Loucy (cell line): ENCODE data around the gene AGBL4.

Experiments
- H2AFZ ChIP-seq: fragments of 200-600 bp; sonication (generic); 2 replicates; pipeline ENCODE4 v1.6.0; 2016; ENCODE audit warnings: antibody characterized with exemption, mild to moderate bottlenecking, low read length, moderate library complexity
- H3F3A ChIP-seq: fragments of 200-600 bp; 2 replicates; pipeline ENCODE4 v1.6.0; 2016; ENCODE audit warnings: antibody characterized with exemption, low read depth, mild to moderate bottlenecking
- H3K27me3 ChIP-seq: fragments of 200-600 bp; sonication (generic); 2 replicates; pipeline ENCODE4 v1.6.1; 2014; ENCODE audit warnings: low read length, mild to moderate bottlenecking; ENCODE audit not compliant: insufficient read depth, poor library complexity, severe bottlenecking
- H3K36me3 ChIP-seq: fragments of 200-600 bp; sonication (generic); 2 replicates; pipeline ENCODE4 v1.6.1; 2016; ENCODE audit warnings: low read length; ENCODE audit not compliant: insufficient read depth
- H3K4me1 ChIP-seq: fragments of 200-600 bp; sonication (generic); 2 replicates; pipeline ENCODE4 v1.5.1; 2014; ENCODE audit warnings: low read length, mild to moderate bottlenecking; ENCODE audit not compliant: insufficient read depth, poor library complexity, severe bottlenecking
- H3K4me2 ChIP-seq: fragments of 200-600 bp; sonication (generic); 2 replicates; pipeline ENCODE4 v1.6.0; 2014; ENCODE audit warnings: antibody characterized with exemption, low read length, low read depth, mild to moderate bottlenecking; ENCODE audit not compliant: poor library complexity, severe bottlenecking
- H3K4me3 ChIP-seq: fragments of 200-600 bp; sonication (generic); 2 replicates; pipeline ENCODE4 v1.5.1; 2014; ENCODE audit warnings: low read length, mild to moderate bottlenecking, mixed read lengths; ENCODE audit not compliant: poor library complexity, severe bottlenecking
- H3K79me2 ChIP-seq: fragments of 200-600 bp; sonication (generic); 2 replicates; pipeline ENCODE4 v1.6.1; 2014; ENCODE audit warnings: low read length; ENCODE audit not compliant: insufficient read depth
- H3K9ac ChIP-seq: fragments of 200-600 bp; sonication (generic); 2 replicates; pipeline ENCODE4 v1.6.0; 2014; ENCODE audit warnings: mild to moderate bottlenecking, low read depth, low read length, moderate library complexity; ENCODE audit not compliant: poor library complexity, severe bottlenecking
- H3K9me2 ChIP-seq: fragments of 200-600 bp; sonication (generic); replicated peaks from 2 replicates; pipeline ENCODE4 v1.6.1; 2016; ENCODE audit warnings: low read depth, low read length, mixed read lengths
- H3K9me3 ChIP-seq: fragments of 200-600 bp; sonication (generic); 2 replicates; pipeline ENCODE4 v1.6.1; 2014; ENCODE audit warnings: mild to moderate bottlenecking, antibody characterized with exemption, low read length, low read depth; ENCODE audit not compliant: insufficient read depth
- H4K20me1 ChIP-seq: fragments of 200-600 bp; sonication (generic); 2 replicates; pipeline ENCODE4 v1.6.0; 2014; ENCODE audit warnings: antibody characterized with exemption, low read length, mild to moderate bottlenecking; ENCODE audit not compliant: insufficient read depth, poor library complexity, severe bottlenecking
- EZH2phosphoT487 ChIP-seq: fragments of 200-600 bp; IDR thresholded peaks from 2 replicates; pipeline ENCODE4 v1.6.1; 2018; ENCODE audit warnings: antibody characterized with exemption, mild to moderate bottlenecking, moderate library complexity, borderline replicate concordance
- TF ChIP-seq, protein P1 (sequence below): fragments of 200-600 bp; sonication (generic); conservative IDR thresholded peaks from 2 replicates; pipeline ENCODE4 v1.5.1; 2014; ENCODE audit warnings: mild to moderate bottlenecking, antibody characterized with exemption, low read length

The AGBL4 gene

DNA sequence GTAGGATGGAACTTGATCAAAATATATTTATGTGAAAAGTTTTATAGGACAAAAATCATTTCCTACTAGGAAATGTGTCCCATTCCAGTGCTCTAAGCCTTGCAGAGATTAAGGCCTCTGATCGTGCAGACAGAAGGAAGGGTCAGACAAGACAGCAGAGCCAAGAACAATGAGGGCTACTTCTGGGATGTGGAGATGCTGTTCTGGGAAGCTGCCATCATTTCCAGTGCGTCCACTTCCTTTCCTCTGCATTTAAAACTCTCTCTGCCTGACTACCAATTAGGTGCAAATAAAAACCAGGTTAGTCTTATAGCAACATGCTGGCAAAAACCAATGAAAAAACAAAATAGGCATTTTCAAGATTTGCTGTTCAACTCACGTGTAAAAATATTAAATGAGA lies 1283.1 kb downstream of the AGBL4 start:
- Histone ChIP-seq H3K9me3 (no peaks in the 10 kb centered on the region), H3K9ac (no peak overlapping the region), H4K20me1 (no peaks in the 10 kb centered on the region), H3K9me2 (no peaks in the 10 kb centered on the region), H3K79me2 (peaks cover 11% of the 10 kb centered on the region; the same call in 1 of the 2 replicates), H3K4me2 (no peak overlapping the region), H3K4me1 (no peaks in the 10 kb centered on the region), H2AFZ (no peak overlapping the region), H3K4me3 (no peak overlapping the region), H3F3A (no peaks in the 10 kb centered on the region), H3K27me3 (no peaks in the 10 kb centered on the region), H3K36me3 (peaks cover 98% of the 10 kb centered on the region)
- TF ChIP-seq EZH2phosphoT487, result no peak
- TF ChIP-seq, protein P1, sequence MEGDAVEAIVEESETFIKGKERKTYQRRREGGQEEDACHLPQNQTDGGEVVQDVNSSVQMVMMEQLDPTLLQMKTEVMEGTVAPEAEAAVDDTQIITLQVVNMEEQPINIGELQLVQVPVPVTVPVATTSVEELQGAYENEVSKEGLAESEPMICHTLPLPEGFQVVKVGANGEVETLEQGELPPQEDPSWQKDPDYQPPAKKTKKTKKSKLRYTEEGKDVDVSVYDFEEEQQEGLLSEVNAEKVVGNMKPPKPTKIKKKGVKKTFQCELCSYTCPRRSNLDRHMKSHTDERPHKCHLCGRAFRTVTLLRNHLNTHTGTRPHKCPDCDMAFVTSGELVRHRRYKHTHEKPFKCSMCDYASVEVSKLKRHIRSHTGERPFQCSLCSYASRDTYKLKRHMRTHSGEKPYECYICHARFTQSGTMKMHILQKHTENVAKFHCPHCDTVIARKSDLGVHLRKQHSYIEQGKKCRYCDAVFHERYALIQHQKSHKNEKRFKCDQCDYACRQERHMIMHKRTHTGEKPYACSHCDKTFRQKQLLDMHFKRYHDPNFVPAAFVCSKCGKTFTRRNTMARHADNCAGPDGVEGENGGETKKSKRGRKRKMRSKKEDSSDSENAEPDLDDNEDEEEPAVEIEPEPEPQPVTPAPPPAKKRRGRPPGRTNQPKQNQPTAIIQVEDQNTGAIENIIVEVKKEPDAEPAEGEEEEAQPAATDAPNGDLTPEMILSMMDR, result no peak

DNA sequence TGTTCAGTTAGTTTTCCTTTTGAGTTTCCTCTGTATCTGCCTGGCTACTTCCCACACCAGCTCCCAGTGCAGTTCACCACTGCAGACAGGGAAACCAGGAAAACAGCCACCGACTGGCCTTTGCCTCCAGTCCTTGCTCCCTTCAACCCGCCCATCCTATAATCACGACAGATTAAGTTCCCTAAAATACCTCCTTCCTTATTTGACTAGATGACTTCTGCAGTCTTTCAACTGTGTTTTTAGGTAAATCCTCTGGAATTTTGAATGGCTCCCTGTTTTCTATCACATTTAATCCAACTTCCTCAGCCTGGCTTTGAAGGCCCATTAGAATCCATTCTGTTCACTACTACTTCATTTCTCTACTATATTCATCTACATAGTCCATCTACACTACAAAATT lies 1284.7 kb downstream of the AGBL4 start:
- no peak overlapping the region for H3K4me2 ChIP-seq
- H2AFZ ChIP-seq, result no peak overlapping the region
- H3K4me1 ChIP-seq, result no peaks in the 10 kb centered on the region

DNA sequence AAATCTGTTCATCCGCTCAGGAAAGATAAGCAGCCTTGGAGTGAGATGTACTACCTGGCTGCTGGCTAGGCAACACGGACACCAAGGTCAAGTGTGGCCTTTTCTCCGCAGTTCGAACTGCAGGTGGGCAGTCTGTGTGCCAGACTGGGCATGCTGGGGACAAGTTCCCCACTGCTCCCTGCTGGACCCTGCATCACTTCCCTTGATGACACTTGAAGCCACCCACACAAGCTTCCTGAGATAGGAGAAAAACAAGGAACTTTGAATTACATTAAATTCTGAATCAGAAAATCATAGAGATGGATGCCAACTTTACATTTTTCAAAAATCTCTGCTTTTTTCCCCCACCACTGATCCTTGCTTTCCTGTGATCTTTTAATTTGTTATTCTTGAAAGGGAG lies 1285.4 kb downstream of the AGBL4 start:
- Histone ChIP-seq H2AFZ (no peak overlapping the region), H3K9me3 (no peaks in the 10 kb centered on the region), H3K9me2 (no peaks in the 10 kb centered on the region), H3F3A (no peaks in the 10 kb centered on the region), H3K4me2 (no peak overlapping the region), H3K79me2 (peaks cover 11% of the 10 kb centered on the region; the same call in 1 of the 2 replicates), H3K9ac (no peak overlapping the region), H3K36me3 (peaks cover 98% of the 10 kb centered on the region), H3K4me3 (no peak overlapping the region), H3K27me3 (no peaks in the 10 kb centered on the region), H4K20me1 (no peaks in the 10 kb centered on the region), H3K4me1 (no peaks in the 10 kb centered on the region)
- TF ChIP-seq, protein P1, result no peak
- TF ChIP-seq EZH2phosphoT487, result no peak

More for the DNA sequence above, 1284.7 kb downstream of the AGBL4 start:
- TF ChIP-seq, protein P1, result no peak
- TF ChIP-seq EZH2phosphoT487, result no peak
- Histone ChIP-seq H3K9ac (no peak overlapping the region), H4K20me1 (no peaks in the 10 kb centered on the region), H3F3A (no peaks in the 10 kb centered on the region), H3K4me3 (no peak overlapping the region), H3K36me3 (peaks cover 98% of the 10 kb centered on the region), H3K9me2 (no peaks in the 10 kb centered on the region), H3K9me3 (no peaks in the 10 kb centered on the region), H3K79me2 (peaks cover 11% of the 10 kb centered on the region; the same call in 1 of the 2 replicates), H3K27me3 (no peaks in the 10 kb centered on the region)
